Common myeloid progenitor, CD34-positive (primary cell): ENCODE results near the gene MCCD1. TPM values are rescaled to one million over a fixed set of nuclear protein-coding genes. Genes with fewer than 3 reads are reported as not detected.

Source experiments
- CTCF ChIA-PET: fragments of 350-600 bp; sonication (Branson Sonifier 250); formaldehyde crosslinking; loops from one replicate; lab custom pipeline; 2021; ENCODE audit warnings: antibody characterized with exemption; lab: Charles Lee
- POLR2A ChIA-PET: fragments of 350-600 bp; sonication (Branson Sonifier 250); formaldehyde crosslinking; loops from one replicate; lab custom pipeline; 2021; ENCODE audit warnings: antibody characterized with exemption; lab: Charles Lee
- DNase-seq, 3 donors: peaks; one replicate each; pipeline versions ENCODE4 v3.0.0 to v3.0.0-alpha.2; 2013
- H3K27ac ChIP-seq, 2 experiments: 1 replicate in 1 of 2; 2 replicates in 1 of 2; pipeline ENCODE4 v1.7.0; 2013; ENCODE audit warnings: inconsistent platforms in 2 of 2, low read length in 2 of 2, mild to moderate bottlenecking in 2 of 2, low read depth in 1 of 2, moderate library complexity in 1 of 2; ENCODE audit not compliant: severe bottlenecking in 2 of 2, insufficient read depth in 1 of 2, poor library complexity in 1 of 2
- H3K27me3 ChIP-seq, 5 experiments: replicated peaks in 2 of 5; 1 replicate in 3 of 5; 2 replicates in 2 of 5; pipeline versions ENCODE4 v1.6.1 to v1.7.0; 2013; ENCODE audit warnings: low read length in 4 of 5, mild to moderate bottlenecking in 2 of 5, moderate library complexity in 2 of 5, inconsistent platforms in 1 of 5; ENCODE audit not compliant: insufficient read depth in 5 of 5, control insufficient read depth in 4 of 5
- H3K36me3 ChIP-seq, 4 experiments: 1 replicate in 2 of 4; 2 replicates in 2 of 4; pipeline versions ENCODE4 v1.6.1 to v1.7.0; 2013; ENCODE audit warnings: low read length in 3 of 4, control low read depth in 1 of 4, mild to moderate bottlenecking in 1 of 4; ENCODE audit not compliant: control insufficient read depth in 4 of 4, insufficient read depth in 4 of 4
- H3K4me1 ChIP-seq, 4 experiments: 1 replicate in 3 of 4; 2 replicates in 1 of 4; pipeline versions ENCODE4 v1.6.1 to v1.7.1; 2013; ENCODE audit warnings: low read length in 3 of 4, mild to moderate bottlenecking in 3 of 4, control low read depth in 1 of 4, inconsistent platforms in 1 of 4, moderate library complexity in 1 of 4; ENCODE audit not compliant: control insufficient read depth in 4 of 4, insufficient read depth in 4 of 4; ENCODE audit errors: control extremely low read depth in 1 of 4
- H3K4me3 ChIP-seq, 7 experiments: 1 replicate in 4 of 7; 2 replicates in 3 of 7; pipeline versions ENCODE4 v1.5.1 to v1.7.0; 2013; ENCODE audit warnings: mild to moderate bottlenecking in 7 of 7, low read length in 6 of 7, moderate library complexity in 6 of 7, inconsistent platforms in 2 of 7, low read depth in 2 of 7, control low read depth in 1 of 7; ENCODE audit not compliant: insufficient read depth in 4 of 7, control insufficient read depth in 1 of 7; ENCODE audit errors: extremely low read depth in 1 of 7
- H3K9me3 ChIP-seq, 5 experiments: 1 replicate in 4 of 5; 2 replicates in 1 of 5; pipeline versions ENCODE4 v1.6.1 to v1.7.1; 2013; ENCODE audit warnings: low read length in 4 of 5, mild to moderate bottlenecking in 2 of 5, inconsistent platforms in 1 of 5, low read depth in 1 of 5, moderate library complexity in 1 of 5; ENCODE audit not compliant: control insufficient read depth in 4 of 5, insufficient read depth in 2 of 5; ENCODE audit errors: control extremely low read depth in 1 of 5
- WGBS: methylation state at CpG from one replicate; pipeline ENCODE4 v1.1.5; 2013; ENCODE audit not compliant: insufficient coverage; 5-methylcytosine and 5-hydroxymethylcytosine counted together
- polyA plus RNA-seq: library from polyadenylated mRNA; unstranded; fragments of 120-200 nt; gene quantifications from one replicate; pipeline ENCODE4 v1.2.1, GENCODE V29; 2013

The MCCD1 gene, protein sequence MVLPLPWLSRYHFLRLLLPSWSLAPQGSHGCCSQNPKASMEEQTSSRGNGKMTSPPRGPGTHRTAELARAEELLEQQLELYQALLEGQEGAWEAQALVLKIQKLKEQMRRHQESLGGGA
- polyA plus RNA-seq, result 0.07 TPM

DNA sequence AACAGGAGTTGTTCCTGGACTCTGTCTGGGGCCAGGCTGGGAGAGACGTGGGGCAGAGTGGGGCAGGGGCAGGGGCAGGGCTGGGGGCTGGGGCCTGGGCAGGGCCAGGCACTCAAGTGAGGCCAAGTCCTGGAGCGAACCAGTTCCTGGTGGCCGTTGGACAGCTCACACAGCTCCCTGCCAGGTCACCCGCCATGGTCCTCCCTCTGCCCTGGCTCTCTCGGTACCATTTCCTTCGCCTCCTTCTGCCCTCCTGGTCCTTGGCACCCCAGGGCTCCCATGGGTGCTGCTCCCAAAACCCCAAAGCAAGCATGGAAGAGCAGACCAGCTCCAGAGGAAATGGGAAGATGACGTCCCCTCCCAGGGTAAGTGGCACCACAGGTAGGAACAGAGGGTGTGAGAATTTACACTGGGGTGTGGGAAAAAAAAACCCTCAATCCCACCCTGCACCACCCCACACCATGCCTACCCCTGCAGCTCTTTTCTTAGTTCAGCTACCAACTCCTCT lies at the start of gene MCCD1:
Gene MCCD1, plus strand, starts transcription at position 142 of the 508 bp plus-strand sequence. Its CDS starts 53 bp downstream, at position 195.
- H3K4me3 ChIP-seq, result no peak within 1 kb of the TSS

DNA sequence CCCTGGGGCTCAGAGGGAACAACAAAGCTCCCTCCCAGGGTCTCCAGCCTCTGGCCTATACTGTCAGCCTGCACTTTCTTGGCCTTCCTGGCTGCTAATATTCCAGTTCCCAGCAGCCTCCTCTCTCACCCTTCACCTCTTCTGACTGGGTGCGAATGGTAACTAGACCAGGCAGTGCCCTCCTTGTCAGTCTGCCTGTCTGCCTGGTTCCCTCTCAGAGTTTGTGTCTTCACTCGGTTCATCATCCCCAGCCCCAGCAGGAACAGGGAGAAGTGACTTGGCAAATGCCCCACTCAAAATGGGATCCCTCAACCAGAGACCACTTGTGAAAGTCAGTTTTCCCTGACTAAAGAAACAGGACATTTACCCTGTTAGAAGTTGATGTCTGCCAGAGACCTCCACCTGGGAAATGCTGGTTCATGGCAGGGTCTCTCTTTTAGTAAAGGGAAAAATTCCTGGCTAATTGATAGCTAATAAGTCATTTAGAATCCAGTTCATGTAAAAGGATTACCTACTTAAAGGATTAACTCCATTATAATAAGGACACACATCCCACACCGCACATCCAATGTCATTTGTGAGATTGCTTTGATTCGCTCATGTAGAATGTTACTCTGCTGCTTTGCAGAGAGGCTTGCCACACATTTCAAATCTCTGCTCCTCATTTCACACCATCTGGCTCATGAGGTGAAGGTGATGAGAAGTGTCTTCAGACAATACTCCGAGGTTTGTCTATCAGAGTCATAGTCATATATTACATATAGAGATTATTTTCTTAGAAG lies 49.4 kb upstream of the MCCD1 start:
- POLR2A ChIA-PET, result no interaction called here
- no peak for DNase-seq

More for the DNA sequence above, at the start of gene MCCD1:
- peaks cover 20 to 45% (median 33%) of the 10 kb centered on the region in 4 experiments for H3K36me3 ChIP-seq
- ChIA-PET POLR2A (interaction anchor here (0.9 to 2.0 kb wide), 2 partner anchors 8 to 13 kb away, joined by 4 to 12 read pairs; partner anchors contain the start of gene DDX39B), CTCF (interaction anchor here (0.6 to 1.0 kb wide), 3 partner anchors 13 to 707 kb away, joined by 3 to 4 read pairs (median 3); partner anchors contain the start of gene DDX39B)
- no peak within 1 kb of the TSS for H3K27ac ChIP-seq
- DNase-seq, result no peak
- H3K27me3 ChIP-seq, result no peaks in the 10 kb centered on the region
- H3K4me1 ChIP-seq, result peaks cover 0 to 4% (median 0%) of the 10 kb centered on the region in 4 experiments
- no peaks in the 10 kb centered on the region for H3K9me3 ChIP-seq
- WGBS, result 85% methylated on average over 4 of the region's 7 CpGs

DNA sequence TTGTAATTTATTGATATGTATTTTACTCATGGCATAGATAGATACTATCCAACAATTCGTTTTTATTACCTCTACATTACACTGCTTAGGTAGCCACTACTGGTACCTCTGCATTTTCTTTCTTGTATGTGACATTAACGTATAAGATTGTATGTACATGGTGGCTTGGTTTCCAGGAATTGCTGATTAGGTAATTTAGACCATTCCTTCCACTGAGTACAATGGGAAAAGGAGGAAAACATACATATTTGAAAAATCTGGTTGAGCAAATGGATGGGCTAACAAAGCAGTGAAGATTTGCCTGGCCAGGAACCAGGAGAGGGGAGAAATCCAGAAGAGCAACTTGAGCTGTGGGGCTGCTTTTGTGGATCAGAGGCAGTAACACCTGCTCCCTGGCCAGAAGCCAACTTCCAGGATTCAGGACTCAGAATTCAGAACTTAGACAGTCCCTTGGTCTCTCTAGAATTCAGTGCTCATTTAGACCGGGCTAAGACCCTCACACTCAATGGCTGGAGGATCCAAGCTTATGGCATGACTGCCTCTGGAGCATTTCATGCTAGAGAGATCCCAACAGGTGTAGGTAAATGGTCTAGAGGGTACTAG lies 48.7 kb upstream of the MCCD1 start:
- POLR2A ChIA-PET, result no interaction called here
- CTCF ChIA-PET, result no interaction called here
- DNase-seq, result no peak
- H3K27ac ChIP-seq, result no peak overlapping the region
- no peaks in the 10 kb centered on the region for H3K4me1 ChIP-seq
- no peaks in the 10 kb centered on the region for H3K27me3 ChIP-seq
- no peaks in the 10 kb centered on the region for H3K36me3 ChIP-seq
- 67% methylated on average over 2 of the region's 3 CpGs for WGBS
- H3K9me3 ChIP-seq, result no peaks in the 10 kb centered on the region
- H3K4me3 ChIP-seq, result no peak overlapping the region

More for the DNA sequence above, 49.4 kb upstream of the MCCD1 start:
- Histone ChIP-seq H3K27ac (no peak overlapping the region), H3K27me3 (no peaks in the 10 kb centered on the region), H3K4me1 (no peaks in the 10 kb centered on the region), H3K4me3 (no peak overlapping the region), H3K9me3 (no peaks in the 10 kb centered on the region), H3K36me3 (no peaks in the 10 kb centered on the region)
- CTCF ChIA-PET, result interaction anchor here (1.1 kb wide), 1 partner anchor 113 kb away, joined by 3 read pairs; the partner anchor contains the start of gene NCR3
- 90% methylated on average over 1 of the region's 5 CpGs for WGBS

DNA sequence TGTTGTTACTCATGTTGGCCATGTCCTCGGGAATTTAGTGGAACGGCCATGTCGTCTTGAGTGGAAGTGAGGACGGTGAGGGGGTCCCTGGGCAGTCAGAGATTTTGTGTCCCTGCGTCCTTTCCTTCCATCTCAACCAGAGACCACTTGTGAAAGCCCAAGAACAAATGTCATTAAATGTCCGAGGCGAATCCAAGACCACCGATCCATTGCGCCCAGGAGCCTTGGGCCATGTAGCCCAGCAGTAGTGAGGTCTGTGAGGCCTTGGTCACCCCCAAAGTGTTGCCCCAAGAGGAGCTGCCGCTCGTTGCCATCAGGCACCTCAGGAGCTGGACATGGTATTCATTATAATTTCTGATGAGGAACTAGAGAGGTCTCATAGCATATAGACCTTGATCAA lies 48.2 kb upstream of the MCCD1 start:
- no peaks in the 10 kb centered on the region for H3K9me3 ChIP-seq
- WGBS, result 89% methylated on average over 11 of the region's 11 CpGs

DNA sequence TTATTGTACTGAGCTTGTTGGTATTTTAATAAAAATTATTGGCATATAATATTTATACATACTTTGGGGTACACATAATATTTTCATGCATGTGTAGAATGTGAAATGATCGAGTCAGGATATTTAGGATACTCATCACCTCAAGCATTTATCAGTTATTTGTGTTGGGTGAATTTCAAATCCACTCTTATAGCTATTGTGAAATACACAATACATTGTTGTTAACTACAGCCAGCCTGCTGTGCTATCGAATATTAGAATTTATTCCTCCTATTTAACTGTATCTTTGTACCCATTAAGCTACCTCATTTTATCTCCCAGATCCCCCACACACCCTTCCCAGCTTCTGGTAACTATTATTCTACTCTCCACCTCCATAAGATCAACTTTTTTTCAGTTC lies 45.4 kb upstream of the MCCD1 start:
- CTCF ChIA-PET, result interaction anchor here (0.7 to 1.0 kb wide), 3 partner anchors 42 to 63 kb away, joined by 3 read pairs; partner anchors contain the start of gene ATP6V1G2
- Histone ChIP-seq H3K9me3 (no peaks in the 10 kb centered on the region), H3K27me3 (no peaks in the 10 kb centered on the region), H3K4me1 (no peaks in the 10 kb centered on the region), H3K4me3 (no peak overlapping the region), H3K27ac (no peak overlapping the region), H3K36me3 (no peaks in the 10 kb centered on the region)
- POLR2A ChIA-PET, result no interaction called here
- WGBS, result 100% methylated on average over 1 of the region's 2 CpGs
- no peak for DNase-seq

More for the DNA sequence above, 48.2 kb upstream of the MCCD1 start:
- Histone ChIP-seq H3K4me3 (no peak overlapping the region), H3K27me3 (no peaks in the 10 kb centered on the region), H3K36me3 (no peaks in the 10 kb centered on the region), H3K4me1 (no peaks in the 10 kb centered on the region), H3K27ac (no peak overlapping the region)
- ChIA-PET CTCF (no interaction called here), POLR2A (no interaction called here)
- DNase-seq, result no peak

DNA sequence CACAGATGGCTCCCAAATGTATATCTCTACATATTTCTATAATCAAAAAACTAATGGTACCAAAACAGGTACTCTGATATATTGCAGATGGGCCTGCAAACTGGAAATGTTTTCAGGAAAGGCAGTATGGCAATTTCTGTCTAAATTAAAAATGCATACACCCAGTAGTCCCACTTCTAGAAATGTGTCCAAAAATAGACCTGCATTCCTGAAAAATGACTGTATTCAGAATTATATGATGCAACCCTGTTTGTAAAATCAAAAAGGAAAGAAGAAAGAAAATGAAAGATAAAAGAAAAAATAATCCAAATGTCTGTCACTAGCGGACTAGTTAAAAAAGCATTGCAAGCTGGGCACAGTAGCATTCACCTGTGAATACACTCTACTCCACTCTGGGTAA lies 43.7 kb upstream of the MCCD1 start:
- ChIA-PET POLR2A (no interaction called here), CTCF (no interaction called here)
- Histone ChIP-seq H3K9me3 (no peaks in the 10 kb centered on the region), H3K4me3 (no peak overlapping the region), H3K27ac (no peak overlapping the region), H3K27me3 (no peaks in the 10 kb centered on the region), H3K36me3 (no peaks in the 10 kb centered on the region), H3K4me1 (no peaks in the 10 kb centered on the region)
- WGBS, result 67% methylated on average over 1 of the region's 1 CpG
- no peak for DNase-seq
